Peyer's patch (tissue), 4 donors: Measurements from ENCODE around the gene TMEM51. TPM values are rescaled to one million over a fixed set of nuclear protein-coding genes. Genes with fewer than 3 reads are reported as not detected.

ENCODE experiments used
- DNase-seq, 3 donors: peaks; one replicate each; pipeline ENCODE4 v3.0.0-alpha.2; 2017 to 2019
- H3K27ac ChIP-seq, 4 donors: fragments of 200-600 bp; sonication (generic); one replicate each; pipeline ENCODE4 v1.5.1; 2016 to 2019
- H3K27me3 ChIP-seq, 2 donors: fragments of 200-600 bp; sonication (generic); one replicate each; pipeline ENCODE4 v1.5.1; 2019
- H3K36me3 ChIP-seq, 3 donors: fragments of 200-600 bp; sonication (generic); one replicate each; pipeline ENCODE4 v1.5.1; 2016 to 2019
- H3K4me1 ChIP-seq, 4 donors: fragments of 200-600 bp; sonication (generic); one replicate each; pipeline ENCODE4 v1.5.1; 2016 to 2019
- H3K4me3 ChIP-seq, 4 donors: fragments of 200-600 bp; sonication (generic); 1 replicate in 3 of 4; 2 replicates in 1 of 4; pipeline ENCODE4 v1.5.1; 2016 to 2019; ENCODE audit warnings: mild to moderate bottlenecking in 1 of 4
- H3K9me3 ChIP-seq, 4 donors: fragments of 200-600 bp; sonication (generic); one replicate each; pipeline ENCODE4 v1.5.1; 2016 to 2019; ENCODE audit warnings: mild to moderate bottlenecking in 1 of 4
- POLR2A ChIP-seq, 2 donors: fragments of 450-650 bp; IDR thresholded peaks; one replicate each; pipeline ENCODE4 v1.5.1; 2017; ENCODE audit warnings: antibody characterized with exemption in 2 of 2, mild to moderate bottlenecking in 2 of 2, moderate library complexity in 2 of 2
- total RNA-seq, 4 donors: library from RNA; depleted of rRNA; stranded (reverse); fragments of >200 nt; gene quantifications; one replicate each; pipeline ENCODE4 v1.1.0, GENCODE V29; 2016
- TF ChIP-seq, protein P1 (sequence below), 6 experiments: fragments of 450-650 bp in 4 of 6; fragments of 200-600 bp in 2 of 6; sonication (generic) in 1 of 6; IDR thresholded peaks; one replicate each; pipeline ENCODE4 v1.5.1; 2017 to 2019; ENCODE audit warnings: antibody characterized with exemption in 6 of 6, mild to moderate bottlenecking in 3 of 6, moderate library complexity in 1 of 6

TMEM51 gene
- total RNA-seq, 4 donors from 2014 or later = 3.3 to 31.0 (median 20.6) TPM

DNA sequence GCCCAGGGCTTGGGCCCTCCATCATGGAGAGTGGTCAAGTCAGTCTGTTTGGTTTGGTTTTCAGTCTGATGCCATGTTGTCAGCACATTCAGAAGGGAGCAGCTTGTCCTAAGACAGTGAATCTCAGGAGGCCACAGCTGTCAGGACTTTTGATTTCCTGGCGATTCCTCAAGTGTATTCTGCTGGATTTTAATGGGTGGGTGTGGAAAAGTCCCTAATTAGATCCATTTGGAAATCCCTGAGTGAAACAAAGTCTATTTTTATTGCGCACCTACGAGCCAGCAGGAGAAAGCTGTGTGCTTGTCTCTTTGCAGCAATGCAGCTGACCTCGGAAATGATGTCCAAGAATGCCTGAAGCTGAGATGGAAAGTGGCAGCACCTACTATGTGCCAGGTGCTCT is 71.9 kb downstream of the TMEM51 start:
- DNase-seq = no peak
- no peaks in the 10 kb centered on the region for H3K9me3 ChIP-seq
- peaks cover 0 to 4% (median 0%) of the 10 kb centered on the region in 4 donors for H3K4me1 ChIP-seq
- no peak overlapping the region for H3K4me3 ChIP-seq
- TF ChIP-seq POLR2A (IDR thresholded peaks at IDR 0.05) = no peak
- TF ChIP-seq, protein P1, sequence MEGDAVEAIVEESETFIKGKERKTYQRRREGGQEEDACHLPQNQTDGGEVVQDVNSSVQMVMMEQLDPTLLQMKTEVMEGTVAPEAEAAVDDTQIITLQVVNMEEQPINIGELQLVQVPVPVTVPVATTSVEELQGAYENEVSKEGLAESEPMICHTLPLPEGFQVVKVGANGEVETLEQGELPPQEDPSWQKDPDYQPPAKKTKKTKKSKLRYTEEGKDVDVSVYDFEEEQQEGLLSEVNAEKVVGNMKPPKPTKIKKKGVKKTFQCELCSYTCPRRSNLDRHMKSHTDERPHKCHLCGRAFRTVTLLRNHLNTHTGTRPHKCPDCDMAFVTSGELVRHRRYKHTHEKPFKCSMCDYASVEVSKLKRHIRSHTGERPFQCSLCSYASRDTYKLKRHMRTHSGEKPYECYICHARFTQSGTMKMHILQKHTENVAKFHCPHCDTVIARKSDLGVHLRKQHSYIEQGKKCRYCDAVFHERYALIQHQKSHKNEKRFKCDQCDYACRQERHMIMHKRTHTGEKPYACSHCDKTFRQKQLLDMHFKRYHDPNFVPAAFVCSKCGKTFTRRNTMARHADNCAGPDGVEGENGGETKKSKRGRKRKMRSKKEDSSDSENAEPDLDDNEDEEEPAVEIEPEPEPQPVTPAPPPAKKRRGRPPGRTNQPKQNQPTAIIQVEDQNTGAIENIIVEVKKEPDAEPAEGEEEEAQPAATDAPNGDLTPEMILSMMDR (IDR thresholded peaks at IDR 0.05) = no peak
- no peaks in the 10 kb centered on the region for H3K36me3 ChIP-seq
- no peak overlapping the region for H3K27ac ChIP-seq
- no peaks in the 10 kb centered on the region for H3K27me3 ChIP-seq

DNA sequence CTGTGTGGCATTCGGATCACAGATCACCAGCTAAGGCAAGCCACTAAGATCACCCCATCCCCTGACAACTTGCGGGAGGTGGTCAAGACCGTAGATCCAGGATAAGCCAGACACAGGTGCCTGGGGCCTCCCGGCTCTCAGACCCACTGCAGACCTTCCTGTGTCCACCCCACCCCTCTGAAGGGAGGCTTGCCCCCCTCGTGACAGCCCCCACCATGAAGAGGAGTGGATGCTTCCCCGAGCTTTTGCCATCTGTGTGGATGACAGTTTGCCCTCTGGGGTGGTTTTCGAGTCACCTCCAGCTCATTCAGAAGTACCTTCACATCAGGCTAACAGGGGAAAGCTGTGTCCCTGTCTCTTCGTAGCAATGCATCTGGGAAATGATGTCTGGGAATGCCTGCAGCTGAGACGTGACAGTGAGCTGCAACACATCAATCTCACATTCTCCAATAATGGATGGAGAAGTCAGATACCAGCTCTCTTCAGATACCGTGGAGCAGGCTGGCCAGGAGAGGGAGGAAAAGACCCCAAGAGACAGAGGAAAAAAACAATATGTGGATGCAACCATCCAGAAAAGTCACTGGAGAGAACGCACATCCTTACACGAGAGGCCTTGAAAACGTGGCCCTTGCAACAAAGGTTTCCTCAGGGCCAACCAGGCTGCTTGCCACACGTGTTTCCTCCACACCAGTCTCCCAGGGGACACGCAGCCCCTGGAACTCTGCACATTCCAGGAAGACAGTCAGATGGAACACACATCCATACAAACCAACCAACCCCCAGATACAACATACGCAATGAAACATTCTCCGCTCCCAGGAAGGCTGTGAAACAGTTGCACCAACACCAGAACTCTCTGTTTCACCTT is 73.1 kb downstream of the TMEM51 start:
- no peak for DNase-seq
- Histone ChIP-seq H3K9me3 (no peaks in the 10 kb centered on the region), H3K27ac (no peak overlapping the region), H3K36me3 (no peaks in the 10 kb centered on the region), H3K27me3 (no peaks in the 10 kb centered on the region), H3K4me1 (peaks cover 0 to under 1% (median 0%) of the 10 kb centered on the region in 4 donors), H3K4me3 (no peak overlapping the region)
- no peak for TF ChIP-seq POLR2A (IDR thresholded peaks at IDR 0.05)
- TF ChIP-seq, protein P1 (IDR thresholded peaks at IDR 0.05) = no peak

DNA sequence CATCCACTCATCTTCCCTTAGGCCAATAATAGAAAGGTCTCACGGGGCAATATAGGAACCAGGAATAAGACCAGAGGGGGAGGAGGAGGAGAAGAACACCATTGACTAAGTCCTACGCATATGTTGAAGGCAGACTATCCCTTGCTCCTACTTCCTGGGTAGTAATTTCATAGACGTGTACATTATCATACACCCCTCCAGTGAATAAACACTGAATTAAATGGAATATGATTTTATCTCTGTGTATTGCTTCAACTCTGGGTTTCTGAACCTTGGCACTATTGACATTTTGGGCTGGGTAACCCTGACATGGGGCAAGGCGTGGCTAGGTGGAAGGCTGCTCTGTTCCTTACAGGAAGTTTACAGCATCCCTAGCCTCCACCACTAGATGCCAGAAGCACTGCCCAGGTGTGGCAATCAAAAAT is 76.2 kb downstream of the TMEM51 start:
- no peak overlapping the region for H3K4me3 ChIP-seq
- no peaks in the 10 kb centered on the region for H3K36me3 ChIP-seq
- no peaks in the 10 kb centered on the region for H3K27me3 ChIP-seq
- no peaks in the 10 kb centered on the region for H3K9me3 ChIP-seq
- peak in 1 of 3 donors; percentile 58 for DNase-seq
- H3K27ac ChIP-seq = no peak overlapping the region
- no peaks in the 10 kb centered on the region for H3K4me1 ChIP-seq
- TF ChIP-seq POLR2A (IDR thresholded peaks at IDR 0.05) = no peak
- TF ChIP-seq, protein P1 (IDR thresholded peaks at IDR 0.05) = peak in 2 of 6 experiments; percentile 20 to 34

DNA sequence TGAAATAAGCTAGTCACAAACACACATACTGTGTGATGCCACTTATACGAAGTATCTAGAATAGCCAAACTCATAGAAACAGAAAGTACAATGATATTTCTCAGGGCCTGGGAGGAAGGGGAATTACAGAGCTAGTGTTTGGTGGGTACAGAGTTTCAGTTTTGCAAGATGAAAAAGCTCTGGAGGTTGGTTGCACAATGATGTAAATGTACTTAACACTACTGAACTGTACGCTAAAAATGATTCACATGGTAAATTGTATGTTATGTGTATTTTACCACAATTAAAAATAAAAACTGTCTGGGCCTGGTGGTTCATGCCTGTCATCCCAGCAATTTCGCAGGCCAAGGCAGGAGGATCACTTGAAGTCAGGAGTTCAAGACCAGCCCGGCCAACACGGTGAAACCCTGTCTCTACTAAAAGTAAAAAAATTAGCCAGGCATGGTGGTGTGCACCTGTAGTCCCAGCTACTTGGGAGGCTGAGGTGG is 78.2 kb downstream of the TMEM51 start:
- Histone ChIP-seq H3K27me3 (no peaks in the 10 kb centered on the region), H3K4me3 (no peak overlapping the region), H3K9me3 (no peaks in the 10 kb centered on the region), H3K27ac (no peak overlapping the region), H3K4me1 (no peaks in the 10 kb centered on the region), H3K36me3 (no peaks in the 10 kb centered on the region)
- TF ChIP-seq, protein P1 (IDR thresholded peaks at IDR 0.05) = no peak
- no peak for TF ChIP-seq POLR2A (IDR thresholded peaks at IDR 0.05)
- DNase-seq = no peak

DNA sequence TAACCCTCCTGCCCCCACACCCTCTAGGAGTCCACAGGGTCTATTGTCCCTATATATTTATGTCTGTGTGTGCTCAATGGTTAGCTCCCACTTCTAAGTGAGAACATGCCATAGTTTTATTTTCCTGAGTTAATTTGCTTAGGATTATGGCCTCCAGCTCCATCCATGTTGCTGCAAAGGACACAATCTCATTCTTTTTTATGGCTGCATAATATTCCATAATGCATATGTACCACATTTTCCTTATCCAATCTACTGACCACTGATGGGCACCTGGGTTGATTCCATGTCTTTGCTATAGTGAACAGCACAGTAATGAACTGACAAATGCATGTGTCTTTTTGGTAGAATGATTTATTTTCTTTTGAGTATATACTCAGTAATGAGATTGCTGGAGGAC is 80.1 kb downstream of the TMEM51 start:
- Histone ChIP-seq H3K4me3 (no peak overlapping the region), H3K4me1 (no peaks in the 10 kb centered on the region), H3K9me3 (no peaks in the 10 kb centered on the region), H3K27ac (no peak overlapping the region), H3K27me3 (no peaks in the 10 kb centered on the region), H3K36me3 (no peaks in the 10 kb centered on the region)
- no peak for DNase-seq
- TF ChIP-seq POLR2A (IDR thresholded peaks at IDR 0.05) = no peak
- TF ChIP-seq, protein P1 (IDR thresholded peaks at IDR 0.05) = no peak
